Motor neuron (in vitro differentiated cells): ENCODE results near the gene CATSPERD. TPM values are rescaled to one million over a fixed set of nuclear protein-coding genes. Genes with fewer than 3 reads are reported as not detected.
A peak's percentile ranks its signal among the peaks of the same experiment; 100 is the strongest.
"Not testable (repeated sequence)": the region's sequence is repeated elsewhere in the genome, so short reads cannot be mapped to it uniquely, and the experiment has no call there.

Source experiments
- ATAC-seq, 8 experiments: fragments of 200-7000 bp; cut with Tn5 transposase; replicated peaks in 6 of 8; 2 replicates each; pipeline ENCODE4 v1.8.0; 2021; ENCODE audit warnings: mild to moderate bottlenecking in 8 of 8, moderate library complexity in 8 of 8
- H3K27ac ChIP-seq, 2 donors: fragments of 250-450 bp; sonication (Bioruptor Pico); 2 replicates each; pipeline ENCODE4 v1.9.0; 2021; ENCODE audit warnings: antibody characterized with exemption in 2 of 2, mild to moderate bottlenecking in 2 of 2, moderate library complexity in 1 of 2
- H3K4me1 ChIP-seq, 2 donors: fragments of 250-450 bp; sonication (Bioruptor Pico); replicated peaks in 1 of 2; 2 replicates each; pipeline ENCODE4 v1.6.1; 2021; ENCODE audit warnings: antibody characterized with exemption in 2 of 2, mild to moderate bottlenecking in 2 of 2, moderate library complexity in 1 of 2
- H3K4me3 ChIP-seq, 5 donors: fragments of 250-450 bp; sonication (Bioruptor Pico); 2 replicates each; pipeline ENCODE4 v1.9.0; 2021; ENCODE audit warnings: antibody characterized with exemption in 5 of 5, mild to moderate bottlenecking in 5 of 5, moderate library complexity in 4 of 5
- WGBS, 10 experiments: fragments of 450-650 bp; shearing (Covaris generic); methylation state at CpG; one replicate each; pipeline ENCODE4 v1.0.0; 2022; 5-methylcytosine and 5-hydroxymethylcytosine counted together
- in situ Hi-C, 9 experiments: fragments of 400-800 bp; cut with MboI; loops; one replicate each; pipeline ENCODE4 v1.15.0; 2021; ENCODE audit warnings: low sequenced_read_pairs in 9 of 9, low pct_unique_long_range_greater_than_20kb in 2 of 9; ENCODE audit not compliant: unreplicated experiment in 9 of 9
- total RNA-seq, 8 experiments: library from RNA; unstranded; fragments of 300-600 nt; gene quantifications; 2 replicates each; pipeline versions ENCODE4 v1.2.3 to v1.2.4, GENCODE V29; 2022

Gene CATSPERD
- total RNA-seq, 8 experiments from 2014 or later: 0.05 TPM; not detected in 7

DNA sequence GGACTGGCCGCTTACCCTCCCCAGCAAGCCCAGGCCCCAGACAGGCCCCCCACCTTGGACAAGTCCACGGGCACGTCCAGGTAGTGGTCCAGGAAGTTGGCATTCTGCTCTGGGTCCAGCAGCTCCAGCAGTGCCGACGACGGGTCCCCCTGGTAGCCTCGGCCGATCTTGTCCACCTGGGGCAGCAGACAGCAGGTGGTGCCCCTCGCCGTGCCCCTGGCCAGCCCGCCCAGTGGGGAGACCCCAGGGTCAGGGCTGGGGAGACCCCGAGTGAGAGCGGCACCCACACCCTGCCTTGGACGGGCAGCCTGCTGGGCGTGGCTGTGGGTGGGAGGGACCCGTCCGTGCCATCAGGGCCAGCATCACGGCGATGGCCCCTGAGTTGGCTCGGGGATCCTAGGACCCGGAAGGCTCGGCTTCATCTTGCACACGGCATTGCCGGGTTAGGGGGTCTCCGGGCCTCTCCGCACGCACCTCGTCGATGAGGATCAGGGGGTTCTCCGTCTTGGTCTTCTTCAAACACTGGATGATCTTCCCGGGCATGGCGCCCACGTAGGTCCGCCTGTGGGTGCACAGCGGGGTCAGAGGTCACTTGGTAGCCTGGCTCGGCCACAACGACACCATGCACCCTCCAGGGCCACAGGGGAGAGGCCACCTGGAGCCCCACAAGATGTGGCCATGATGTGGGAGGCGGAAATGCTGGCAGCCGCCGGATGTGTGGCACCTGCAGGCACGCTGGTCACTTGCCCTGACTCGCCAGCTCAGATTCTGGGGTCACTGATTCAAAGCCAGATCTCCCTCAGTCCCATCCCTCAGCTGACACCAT is 24.0 kb upstream of the CATSPERD start:
- Histone ChIP-seq H3K4me1 (peaks cover 5 to 8% of the 10 kb centered on the region in 2 donors), H3K4me3 (no peak overlapping the region), H3K27ac (no peak overlapping the region)
- ATAC-seq: no peak
- in situ Hi-C loops: no loop called here
- 90% methylated on average over 4 of the region's 42 CpGs; no CpG with 5 or more reads in 9 of the 10 experiments for WGBS, 10 experiments

DNA sequence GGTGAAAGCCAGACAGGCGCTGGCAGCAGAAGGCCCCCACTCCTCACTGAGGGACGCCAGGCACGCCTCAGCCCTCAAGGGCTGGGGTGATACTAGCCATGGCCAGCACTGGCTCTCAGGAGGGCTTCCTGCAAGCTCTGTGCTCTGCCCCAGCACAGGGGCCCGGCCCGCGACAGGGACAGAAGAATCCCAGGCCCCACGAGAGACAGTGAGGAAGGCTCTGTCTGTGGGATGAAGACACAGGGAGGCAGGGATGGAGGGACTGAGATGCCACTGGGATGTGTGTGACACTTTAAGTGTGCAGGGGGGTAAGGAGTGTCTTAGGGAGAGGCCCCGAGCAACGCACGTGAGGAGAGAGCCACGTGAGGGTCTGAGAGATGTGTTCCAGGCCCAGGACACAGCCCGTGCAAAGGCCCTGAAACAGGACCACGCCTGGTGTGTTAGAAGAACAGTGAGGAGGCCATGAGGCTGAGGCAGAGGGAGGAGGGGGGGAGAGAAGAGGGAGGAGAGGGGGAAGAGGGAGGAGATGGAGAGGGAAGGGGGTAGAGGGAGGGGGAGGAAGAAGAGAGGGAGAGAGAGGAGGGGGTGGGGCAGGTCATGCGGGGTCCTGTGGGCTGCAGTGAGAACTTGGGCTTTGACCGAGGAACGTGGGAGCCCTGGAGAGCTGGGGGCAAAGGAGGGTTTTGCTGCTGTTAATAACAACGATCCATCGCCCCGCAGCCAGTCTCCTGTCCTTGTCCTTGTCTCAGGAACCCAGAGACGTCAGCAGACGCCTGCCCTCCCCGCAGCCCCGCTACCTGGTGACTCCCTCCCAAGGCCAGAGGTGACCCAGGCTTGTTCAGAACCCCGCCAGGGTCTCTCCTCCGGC is 23.2 kb upstream of the CATSPERD start:
- WGBS, 10 experiments: 66 to 100% (median 80%) methylated on average over 1 to 8 of the region's 25 CpGs; no CpG with 5 or more reads in 7 of the 10 experiments
- H3K4me3 ChIP-seq: no peak overlapping the region
- in situ Hi-C loops: no loop called here
- H3K4me1 ChIP-seq: no peaks in the 10 kb centered on the region
- peak in 2 of 8 experiments; percentile 0 to 4 for ATAC-seq
- H3K27ac ChIP-seq: no peak overlapping the region

DNA sequence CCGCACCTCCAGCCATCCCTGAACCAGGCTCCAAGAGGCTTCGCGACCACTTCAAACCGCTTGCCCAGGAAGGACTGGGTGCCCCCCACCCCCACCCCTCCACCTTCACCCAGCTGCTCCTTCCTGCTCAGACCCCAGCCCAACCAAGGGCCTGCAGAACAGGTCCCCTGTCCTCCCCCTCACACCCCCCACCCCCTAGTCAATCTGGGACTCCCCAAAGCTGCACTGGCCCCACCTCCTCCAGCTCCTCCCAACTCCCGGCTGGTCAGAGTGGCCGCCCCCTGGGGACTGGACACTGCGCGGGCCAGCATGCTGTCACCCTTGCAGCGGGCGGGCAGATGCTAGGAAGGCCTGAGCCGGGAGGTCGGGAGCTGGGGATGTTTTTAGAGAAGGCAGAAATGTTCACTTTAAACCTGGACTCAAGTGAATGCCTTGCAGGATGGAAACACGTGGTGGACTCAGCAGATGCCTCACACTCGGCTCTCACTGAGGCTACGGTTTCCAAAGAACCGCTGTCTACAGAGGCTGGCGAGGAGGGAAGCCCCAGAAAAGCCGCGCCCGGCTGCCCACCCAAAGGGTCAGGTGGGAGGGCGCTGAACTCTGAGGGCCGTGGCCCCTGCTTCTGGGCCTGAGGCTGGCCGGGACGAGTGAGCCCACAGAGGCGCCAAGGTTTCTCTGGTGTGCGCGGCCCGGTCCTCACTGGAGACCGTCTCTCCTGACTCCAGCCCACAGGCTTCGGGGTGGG is 22.4 kb upstream of the CATSPERD start:
- no peak overlapping the region for H3K27ac ChIP-seq
- peak in 1 of 8 experiments; percentile 5 for ATAC-seq
- WGBS, 10 experiments: 100% methylated on average over 2 of the region's 30 CpGs; no CpG with 5 or more reads in 9 of the 10 experiments
- in situ Hi-C loops: no loop called here
- H3K4me3 ChIP-seq: no peak overlapping the region
- H3K4me1 ChIP-seq: no peaks in the 10 kb centered on the region

DNA sequence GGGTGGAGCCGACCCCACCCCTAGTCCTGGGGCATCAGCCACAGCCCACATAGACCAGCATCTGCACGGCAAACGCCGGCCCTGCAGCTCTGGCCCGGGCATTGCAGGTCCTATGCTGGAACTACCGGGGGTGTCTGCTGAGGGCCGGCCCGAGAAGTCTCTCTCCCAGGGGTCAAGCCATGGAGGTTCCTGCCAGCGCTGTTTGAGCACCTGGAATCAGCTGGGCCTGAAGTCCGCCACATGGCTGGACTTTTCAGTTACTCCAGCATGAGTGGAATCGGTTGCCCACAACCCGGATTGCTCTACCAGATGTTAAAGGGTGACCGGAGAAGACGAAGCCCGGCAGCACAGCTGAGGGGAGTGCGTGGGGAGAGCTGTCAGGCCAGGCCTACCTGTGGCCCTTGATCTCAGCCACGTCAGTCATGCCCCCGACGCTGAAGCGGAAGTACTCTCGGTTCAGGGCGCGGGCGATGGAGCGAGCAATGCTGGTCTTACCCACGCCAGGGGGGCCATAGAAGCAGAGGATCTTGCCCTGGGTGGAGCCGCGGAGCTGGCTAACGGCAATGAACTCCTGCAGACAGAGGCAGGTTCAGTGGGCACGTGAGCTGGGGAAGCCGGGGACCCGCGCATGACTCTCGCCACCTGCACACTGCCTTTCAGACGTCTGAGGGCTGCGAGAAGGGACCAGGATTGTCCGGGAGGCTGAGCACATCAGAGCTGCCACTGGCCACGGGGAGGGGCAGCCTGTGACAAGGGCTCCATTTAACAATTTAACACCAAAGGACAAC is 21.6 kb upstream of the CATSPERD start:
- WGBS, 10 experiments: 90 to 100% (median 97%) methylated on average over 1 to 10 of the region's 38 CpGs; no CpG with 5 or more reads in 5 of the 10 experiments
- no peak overlapping the region for H3K4me3 ChIP-seq
- in situ Hi-C loops: no loop called here

DNA sequence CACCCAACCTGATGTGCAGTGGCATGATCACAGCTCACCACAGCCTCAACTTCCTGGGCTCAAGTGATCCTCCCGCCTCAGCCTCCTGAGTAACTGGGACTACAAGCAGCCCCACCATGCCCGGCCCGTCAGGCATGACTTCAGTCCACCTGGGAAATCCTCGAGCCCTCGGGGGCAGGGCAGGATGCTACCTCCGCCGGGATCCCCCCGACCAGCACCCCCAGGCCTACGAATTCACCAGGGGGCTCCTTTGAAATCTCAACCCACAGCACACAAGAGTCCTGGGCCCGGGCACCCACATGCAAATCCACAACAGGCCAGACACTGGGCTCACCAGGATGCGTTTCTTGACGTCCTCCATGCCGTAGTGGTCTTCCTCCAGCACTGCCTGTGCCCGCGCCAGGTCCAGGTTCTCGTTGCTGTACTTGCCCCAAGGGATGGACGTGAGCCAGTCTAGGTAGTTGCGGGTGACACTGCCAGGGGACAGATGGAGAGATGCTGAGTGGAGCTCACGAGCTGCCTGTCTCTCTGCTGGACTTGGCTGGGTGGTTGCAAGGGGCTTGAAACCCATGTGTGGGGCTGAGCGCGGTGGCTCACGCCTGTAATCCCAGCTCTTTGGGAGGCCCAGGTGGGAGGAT is 19.9 kb upstream of the CATSPERD start:
- ATAC-seq: no peak
- no peaks in the 10 kb centered on the region for H3K4me1 ChIP-seq
- in situ Hi-C loops: no loop called here
- no peak overlapping the region for H3K27ac ChIP-seq
- WGBS, 10 experiments: 94 to 100% (median 97%) methylated on average over 5 to 11 of the region's 22 CpGs; no CpG with 5 or more reads in 4 of the 10 experiments
- no peak overlapping the region for H3K4me3 ChIP-seq

More for the DNA sequence above, 21.6 kb upstream of the CATSPERD start:
- no peak for ATAC-seq
- Histone ChIP-seq H3K4me1 (no peaks in the 10 kb centered on the region), H3K27ac (no peak overlapping the region)

DNA sequence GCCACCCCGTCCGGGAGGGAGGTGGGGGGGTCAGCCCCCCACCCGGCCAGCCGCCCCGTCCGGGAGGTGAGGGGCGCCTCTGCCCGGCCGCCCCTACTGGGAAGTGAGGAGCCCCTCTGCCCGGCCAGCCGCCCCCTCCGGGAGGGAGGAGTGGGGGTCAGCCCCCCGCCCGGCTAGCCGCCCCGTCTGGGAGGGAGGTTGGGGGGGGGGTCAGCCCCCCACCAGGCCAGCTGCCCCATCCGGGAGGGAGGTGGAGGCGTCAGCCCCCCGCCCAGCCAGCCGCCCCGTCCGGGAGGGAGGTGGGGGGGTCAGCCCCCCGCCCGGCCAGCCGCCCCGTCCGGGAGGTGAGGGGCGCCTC is 18.4 kb upstream of the CATSPERD start:
- H3K4me3 ChIP-seq, ATAC-seq, H3K4me1 ChIP-seq, H3K27ac ChIP-seq, in situ Hi-C loops: not testable (repeated sequence)
- WGBS, 10 experiments: no CpG with 5 or more reads among the region's 28 CpGs

DNA sequence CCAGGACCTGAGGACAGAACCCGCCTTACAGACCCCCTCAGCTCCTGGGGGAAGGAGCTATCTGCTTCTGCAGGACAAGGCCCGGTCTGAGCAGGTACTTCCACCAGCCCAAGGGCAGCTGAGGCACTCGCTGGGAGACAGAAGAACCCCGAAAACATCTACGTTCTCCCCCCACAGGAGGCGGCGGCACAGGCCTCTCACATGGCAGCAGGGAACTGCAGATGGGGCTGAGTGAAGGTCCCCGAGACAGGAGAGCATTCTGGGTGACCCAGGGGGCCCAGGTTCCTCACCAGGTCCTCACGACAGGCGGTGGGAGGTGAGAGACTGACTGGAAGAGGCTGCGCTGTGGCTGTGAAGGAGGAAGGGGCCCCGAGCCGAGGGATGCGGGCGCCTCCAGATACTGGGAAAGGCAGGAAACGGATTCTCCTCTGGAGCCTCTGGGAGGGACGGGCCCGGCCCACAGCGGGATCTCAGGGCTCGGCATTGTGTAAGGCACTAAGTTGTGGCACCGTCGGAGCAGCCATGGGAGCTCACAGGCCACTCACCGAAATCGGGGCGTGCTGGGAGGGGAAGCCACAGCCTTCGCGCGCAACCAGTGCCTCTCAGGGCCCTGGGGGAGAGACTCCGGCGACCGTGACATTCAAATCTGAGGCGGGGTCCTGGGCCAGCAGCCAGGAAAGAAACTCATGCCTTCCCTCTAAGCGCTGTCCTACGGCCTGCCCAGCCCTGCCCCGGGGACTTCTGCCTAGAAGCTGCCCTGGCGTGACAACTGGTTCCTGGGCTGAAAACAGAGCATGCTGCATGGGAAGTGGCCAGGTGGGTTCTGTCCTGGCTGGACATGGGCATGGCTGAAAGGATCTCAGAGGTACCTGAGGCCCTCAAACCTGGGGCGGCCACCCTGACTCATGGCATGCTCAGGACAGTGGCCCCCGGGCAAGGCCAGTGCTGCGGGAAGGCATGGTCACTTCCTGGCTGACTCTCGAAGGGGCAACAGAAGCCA is 16.3 kb upstream of the CATSPERD start:
- in situ Hi-C loops: no loop called here
- 88 to 100% (median 95%) methylated on average over 5 to 11 of the region's 40 CpGs; no CpG with 5 or more reads in 6 of the 10 experiments for WGBS, 10 experiments
- H3K27ac ChIP-seq: no peak overlapping the region

DNA sequence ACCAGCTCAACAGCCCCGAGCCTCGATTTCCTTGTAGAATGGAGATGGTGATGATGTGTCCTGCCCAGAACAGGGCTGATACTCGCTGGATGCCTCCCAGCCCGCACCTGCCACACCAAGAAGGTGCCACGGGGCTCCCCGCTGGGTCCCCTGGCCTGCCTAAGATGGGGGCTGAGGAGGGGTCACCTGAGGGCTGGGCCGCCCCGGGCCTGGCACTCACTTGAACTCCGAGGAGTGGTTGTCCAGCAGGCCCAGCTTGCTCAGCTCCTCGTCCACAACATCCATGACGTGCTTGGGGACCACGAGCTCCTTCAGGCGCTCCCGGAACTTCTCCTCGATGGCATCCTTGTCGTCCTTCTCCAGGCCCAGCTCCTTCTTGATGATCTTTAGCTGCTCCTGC is 14.9 kb upstream of the CATSPERD start:
- Histone ChIP-seq H3K27ac (no peak overlapping the region), H3K4me1 (no peaks in the 10 kb centered on the region), H3K4me3 (no peak overlapping the region)
- peak in 1 of 8 experiments; percentile 2 for ATAC-seq
- in situ Hi-C loops: no loop called here
- 90 to 100% (median 100%) methylated on average over 2 to 7 of the region's 16 CpGs; no CpG with 5 or more reads in 6 of the 10 experiments for WGBS, 10 experiments

More for the DNA sequence above, 16.3 kb upstream of the CATSPERD start:
- ATAC-seq: peak in 1 of 8 experiments; percentile 3
- Histone ChIP-seq H3K4me1 (no peaks in the 10 kb centered on the region), H3K4me3 (no peak overlapping the region)

DNA sequence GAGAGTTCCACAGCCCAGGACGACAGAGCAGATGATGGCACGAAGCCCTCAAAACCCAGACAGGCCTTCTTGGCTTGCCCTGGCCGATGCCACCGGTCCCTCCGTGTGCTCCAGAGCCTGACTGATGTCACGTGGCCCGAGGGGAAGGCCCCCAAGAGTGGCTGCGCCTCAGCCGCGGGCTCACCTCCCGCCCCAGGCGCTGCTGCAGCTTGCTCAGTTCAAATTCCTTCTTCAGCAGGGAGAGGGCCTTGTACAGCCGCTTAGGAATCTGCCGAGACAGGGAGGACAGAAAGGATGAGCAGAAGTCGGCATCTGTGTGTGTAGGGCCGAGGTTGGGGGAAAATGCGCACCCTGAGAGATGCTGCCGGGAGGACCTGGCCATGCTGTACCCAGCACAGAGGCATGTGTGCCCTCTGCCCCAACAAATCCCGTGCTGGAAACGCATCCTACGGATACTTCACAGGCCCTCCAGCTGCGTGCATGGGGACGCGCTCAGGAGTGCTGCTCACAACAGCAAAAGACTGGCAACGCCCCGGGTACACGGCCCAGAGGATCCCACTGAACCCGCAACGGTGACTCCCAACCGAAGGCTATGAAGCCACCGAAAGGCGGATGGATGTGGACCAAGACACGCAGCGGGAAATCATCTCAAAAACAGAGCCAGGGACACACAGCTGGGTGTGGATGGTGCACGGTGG is 13.4 kb upstream of the CATSPERD start:
- in situ Hi-C loops: no loop called here
- peak in 4 of 8 experiments; percentile 3 to 15 (median 11) for ATAC-seq
- WGBS, 10 experiments: 80 to 98% (median 89%) methylated on average over 2 to 15 of the region's 35 CpGs; no CpG with 5 or more reads in 4 of the 10 experiments
- Histone ChIP-seq H3K4me1 (no peaks in the 10 kb centered on the region), H3K4me3 (no peak overlapping the region), H3K27ac (no peak overlapping the region)

DNA sequence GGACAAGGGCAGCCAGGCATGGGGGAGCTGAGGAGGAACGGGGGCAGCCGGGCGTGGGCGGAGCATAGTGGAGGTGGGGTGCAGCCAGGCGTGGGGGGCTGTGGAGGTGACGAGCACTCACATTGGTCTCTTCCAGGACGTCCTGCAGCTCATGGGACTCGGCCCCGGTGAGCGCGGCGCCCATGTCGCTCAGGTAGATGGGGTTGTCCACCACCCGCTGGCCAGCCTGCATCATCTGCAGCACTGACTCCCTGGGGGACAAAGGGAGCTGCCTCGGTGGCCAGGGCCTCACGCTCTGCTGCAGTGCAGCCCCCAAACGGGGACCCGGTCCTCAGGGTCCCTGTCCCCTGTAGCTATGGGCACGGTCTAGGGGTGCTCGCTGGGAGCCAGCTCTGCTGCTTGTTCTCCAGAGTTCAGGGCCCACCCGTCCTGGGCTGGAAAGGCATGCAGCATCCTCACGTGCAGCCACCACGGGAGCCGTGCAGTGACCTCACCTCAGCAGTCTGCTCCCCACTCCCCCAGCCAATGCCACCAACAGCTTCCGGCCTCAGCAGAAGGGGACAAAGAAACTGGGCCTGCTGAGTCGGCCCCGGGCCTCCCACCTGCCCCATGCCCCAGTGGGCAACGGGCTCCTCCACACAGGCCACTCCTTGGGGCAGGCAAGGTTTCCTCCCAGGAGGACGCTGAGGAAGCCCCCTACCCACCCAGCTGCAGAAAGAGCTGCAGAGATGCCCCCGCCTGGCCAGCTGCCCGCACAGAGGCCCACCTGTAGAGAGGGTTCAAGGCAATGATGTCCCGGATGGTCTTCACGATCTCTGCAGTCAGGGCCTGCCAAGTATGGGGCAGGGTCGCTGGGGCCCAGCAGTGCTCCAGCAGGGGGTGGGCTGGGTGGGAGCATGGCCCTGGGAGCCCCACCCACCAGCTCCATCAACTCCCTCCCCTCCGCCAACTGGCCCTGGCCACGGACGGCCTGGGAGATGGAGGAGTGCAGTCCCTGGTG is 12.6 kb upstream of the CATSPERD start:
- in situ Hi-C loops: no loop called here
- Histone ChIP-seq H3K4me3 (no peak overlapping the region), H3K27ac (no peak overlapping the region), H3K4me1 (no peaks in the 10 kb centered on the region)
- WGBS, 10 experiments: no CpG with 5 or more reads among the region's 37 CpGs
- peak in 5 of 8 experiments; percentile 11 to 31 (median 23) for ATAC-seq
